ENCODE measurements around the gene RHBDD1. TPM values are rescaled to one million over a fixed set of nuclear protein-coding genes. Genes with fewer than 3 reads are reported as not detected.

The RHBDD1 gene
- total and polyA plus RNA-seq, 2 experiments from 2014 or later: 20.1 to 20.9 TPM

GRCh38 chr2:226909126-226909525 is 73.3 kb downstream of the RHBDD1 start:
- no peaks in the 10 kb centered on the region for H3K9me2 ChIP-seq (replicated peaks; ENCODE audit: insufficient read depth)
- no peak overlapping the region for H3K27ac ChIP-seq
- peaks cover 9% of the 10 kb centered on the region for H3K4me1 ChIP-seq (ENCODE audit: insufficient read depth)
- H3K9me3 ChIP-seq (ENCODE audit: low read depth): no peaks in the 10 kb centered on the region
- no peak overlapping the region for H3K4me2 ChIP-seq
- no peaks in the 10 kb centered on the region for H3K36me3 ChIP-seq (replicated peaks; ENCODE audit: insufficient read depth, low read depth)
- H4K20me1 ChIP-seq (ENCODE audit: insufficient read depth, poor library complexity, severe bottlenecking): no peaks in the 10 kb centered on the region
- WGBS (ENCODE audit: low lambda C conversion rate, missing lambda C conversion rate): 68% methylated on average over 3 of the region's 3 CpGs
- no peaks in the 10 kb centered on the region for H3K27me3 ChIP-seq
- DNase-seq (ENCODE audit: low spot score): no peak
- H3K4me3 ChIP-seq: no peak overlapping the region
- TF ChIP-seq EZH2phosphoT487 (IDR thresholded peaks at IDR 0.05; ENCODE audit: low read depth, severe bottlenecking, unreplicated experiment): no peak
- TF ChIP-seq, protein P1, sequence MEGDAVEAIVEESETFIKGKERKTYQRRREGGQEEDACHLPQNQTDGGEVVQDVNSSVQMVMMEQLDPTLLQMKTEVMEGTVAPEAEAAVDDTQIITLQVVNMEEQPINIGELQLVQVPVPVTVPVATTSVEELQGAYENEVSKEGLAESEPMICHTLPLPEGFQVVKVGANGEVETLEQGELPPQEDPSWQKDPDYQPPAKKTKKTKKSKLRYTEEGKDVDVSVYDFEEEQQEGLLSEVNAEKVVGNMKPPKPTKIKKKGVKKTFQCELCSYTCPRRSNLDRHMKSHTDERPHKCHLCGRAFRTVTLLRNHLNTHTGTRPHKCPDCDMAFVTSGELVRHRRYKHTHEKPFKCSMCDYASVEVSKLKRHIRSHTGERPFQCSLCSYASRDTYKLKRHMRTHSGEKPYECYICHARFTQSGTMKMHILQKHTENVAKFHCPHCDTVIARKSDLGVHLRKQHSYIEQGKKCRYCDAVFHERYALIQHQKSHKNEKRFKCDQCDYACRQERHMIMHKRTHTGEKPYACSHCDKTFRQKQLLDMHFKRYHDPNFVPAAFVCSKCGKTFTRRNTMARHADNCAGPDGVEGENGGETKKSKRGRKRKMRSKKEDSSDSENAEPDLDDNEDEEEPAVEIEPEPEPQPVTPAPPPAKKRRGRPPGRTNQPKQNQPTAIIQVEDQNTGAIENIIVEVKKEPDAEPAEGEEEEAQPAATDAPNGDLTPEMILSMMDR (IDR thresholded peaks at IDR 0.05; ENCODE audit: poor library complexity): no peak
- no peak overlapping the region for H2AFZ ChIP-seq
- H3K79me2 ChIP-seq: no peaks in the 10 kb centered on the region

GRCh38 chr2:226909836-226910235 is 74.0 kb downstream of the RHBDD1 start:
- no peak overlapping the region for H3K4me2 ChIP-seq
- no peaks in the 10 kb centered on the region for H4K20me1 ChIP-seq (ENCODE audit: insufficient read depth, poor library complexity, severe bottlenecking)
- H3K4me1 ChIP-seq (ENCODE audit: insufficient read depth): peaks cover 9% of the 10 kb centered on the region
- no peak overlapping the region for H2AFZ ChIP-seq
- H3K4me3 ChIP-seq: no peak overlapping the region
- no peaks in the 10 kb centered on the region for H3K36me3 ChIP-seq (replicated peaks; ENCODE audit: insufficient read depth, low read depth)
- 66% methylated on average over 2 of the region's 2 CpGs for WGBS (ENCODE audit: low lambda C conversion rate, missing lambda C conversion rate)
- no peaks in the 10 kb centered on the region for H3K9me2 ChIP-seq (replicated peaks; ENCODE audit: insufficient read depth)
- no peaks in the 10 kb centered on the region for H3K9me3 ChIP-seq (ENCODE audit: low read depth)
- H3K79me2 ChIP-seq: no peaks in the 10 kb centered on the region
- no peaks in the 10 kb centered on the region for H3K27me3 ChIP-seq
- DNase-seq (ENCODE audit: low spot score): no peak
- TF ChIP-seq EZH2phosphoT487 (IDR thresholded peaks at IDR 0.05; ENCODE audit: low read depth, severe bottlenecking, unreplicated experiment) (no peak), EZH2 (IDR thresholded peaks at IDR 0.05; ENCODE audit: borderline replicate concordance) (no peak)
- TF ChIP-seq, protein P1 (IDR thresholded peaks at IDR 0.05; ENCODE audit: poor library complexity): no peak
- H3K27ac ChIP-seq: no peak overlapping the region

GRCh38 chr2:226910384-226910783 is 74.5 kb downstream of the RHBDD1 start:
- 0% methylated on average over 1 of the region's 1 CpG for WGBS (ENCODE audit: low lambda C conversion rate, missing lambda C conversion rate)
- Histone ChIP-seq H3K27ac (no peak overlapping the region), H3K9me3 (ENCODE audit: low read depth) (no peaks in the 10 kb centered on the region), H2AFZ (no peak overlapping the region), H3K4me1 (ENCODE audit: insufficient read depth) (peaks cover 9% of the 10 kb centered on the region), H3K4me3 (no peak overlapping the region), H3K79me2 (no peaks in the 10 kb centered on the region), H3K4me2 (no peak overlapping the region), H3K27me3 (no peaks in the 10 kb centered on the region), H3K36me3 (replicated peaks; ENCODE audit: insufficient read depth, low read depth) (no peaks in the 10 kb centered on the region), H4K20me1 (ENCODE audit: insufficient read depth, poor library complexity, severe bottlenecking) (no peaks in the 10 kb centered on the region), H3K9me2 (replicated peaks; ENCODE audit: insufficient read depth) (no peaks in the 10 kb centered on the region)
- TF ChIP-seq EZH2phosphoT487 (IDR thresholded peaks at IDR 0.05; ENCODE audit: low read depth, severe bottlenecking, unreplicated experiment) (no peak), EZH2 (IDR thresholded peaks at IDR 0.05; ENCODE audit: borderline replicate concordance) (no peak)
- TF ChIP-seq, protein P1 (IDR thresholded peaks at IDR 0.05; ENCODE audit: poor library complexity): no peak
- no peak for DNase-seq (ENCODE audit: low spot score)

DNA sequence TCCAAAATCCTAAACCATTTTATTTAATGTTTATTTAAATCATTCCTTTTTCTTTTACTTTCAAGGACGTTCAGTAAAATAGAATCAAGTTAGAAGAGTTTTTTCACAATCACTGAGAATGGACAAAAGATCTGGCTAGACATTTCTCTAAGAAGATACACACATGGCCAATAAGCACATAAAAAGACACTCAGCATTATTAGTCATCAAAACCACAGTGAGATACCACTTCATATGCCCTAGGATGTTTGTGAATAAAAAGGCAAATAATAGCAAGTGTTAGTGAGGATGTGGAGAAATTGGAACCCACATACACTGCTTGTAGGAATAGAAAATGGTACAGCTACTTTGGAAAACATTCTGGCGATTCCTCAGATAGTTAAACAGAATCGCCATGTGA is 76.1 kb downstream of the RHBDD1 start:
- no peaks in the 10 kb centered on the region for H3K79me2 ChIP-seq
- H3K27me3 ChIP-seq: no peaks in the 10 kb centered on the region
- no peak overlapping the region for H3K4me3 ChIP-seq
- no peak overlapping the region for H2AFZ ChIP-seq
- WGBS (ENCODE audit: low lambda C conversion rate, missing lambda C conversion rate): 99% methylated on average over 3 of the region's 3 CpGs
- no peak for DNase-seq (ENCODE audit: low spot score)
- H3K36me3 ChIP-seq (replicated peaks; ENCODE audit: insufficient read depth, low read depth): no peaks in the 10 kb centered on the region
- no peak overlapping the region for H3K27ac ChIP-seq
- H4K20me1 ChIP-seq (ENCODE audit: insufficient read depth, poor library complexity, severe bottlenecking): no peaks in the 10 kb centered on the region
- no peak overlapping the region for H3K4me2 ChIP-seq
- H3K9me3 ChIP-seq (ENCODE audit: low read depth): no peaks in the 10 kb centered on the region
- peaks cover 9% of the 10 kb centered on the region for H3K4me1 ChIP-seq (ENCODE audit: insufficient read depth)
- no peak for TF ChIP-seq EZH2 (IDR thresholded peaks at IDR 0.05; ENCODE audit: borderline replicate concordance)
- no peak for TF ChIP-seq EZH2phosphoT487 (IDR thresholded peaks at IDR 0.05; ENCODE audit: low read depth, severe bottlenecking, unreplicated experiment)
- TF ChIP-seq, protein P1 (IDR thresholded peaks at IDR 0.05; ENCODE audit: poor library complexity): no peak
- H3K9me2 ChIP-seq (replicated peaks; ENCODE audit: insufficient read depth): no peaks in the 10 kb centered on the region

Data from hepatocyte (in vitro differentiated cells).